Muscle of leg (tissue), 11 donors: ENCODE data around the gene TWNK. TPM values are rescaled to one million over a fixed set of nuclear protein-coding genes. Genes with fewer than 3 reads are reported as not detected.
"Not testable (repeated sequence)": the region's sequence is repeated elsewhere in the genome, so short reads cannot be mapped to it uniquely, and the experiment has no call there.

Source experiments
- DNase-seq: peaks from one replicate; pipeline ENCODE4 v3.0.0; 2013
- H3K27ac ChIP-seq: one replicate; pipeline ENCODE4 v1.5.1; 2013; ENCODE audit warnings: mild to moderate bottlenecking, low read length, control low read depth
- H3K27me3 ChIP-seq: one replicate; pipeline ENCODE4 v1.6.1; 2013; ENCODE audit warnings: low read length; ENCODE audit not compliant: control insufficient read depth, insufficient read depth
- H3K36me3 ChIP-seq: one replicate; pipeline ENCODE4 v1.6.1; 2013; ENCODE audit warnings: low read length; ENCODE audit not compliant: control insufficient read depth, insufficient read depth
- H3K4me1 ChIP-seq: one replicate; pipeline ENCODE4 v1.6.1; 2013; ENCODE audit warnings: low read length; ENCODE audit not compliant: control insufficient read depth, insufficient read depth
- H3K4me3 ChIP-seq: one replicate; pipeline ENCODE4 v1.5.1; 2013; ENCODE audit warnings: low read length, control low read depth
- H3K9me3 ChIP-seq: replicated peaks from 2 replicates; pipeline ENCODE4 v1.6.1; 2013; ENCODE audit warnings: low read depth, low read length; ENCODE audit not compliant: control insufficient read depth
- WGBS: methylation state at CpG from one replicate; pipeline ENCODE4 v1.1.5; 2013; ENCODE audit warnings: missing lambda C conversion rate; ENCODE audit not compliant: insufficient coverage; 5-methylcytosine and 5-hydroxymethylcytosine counted together
- polyA plus RNA-seq, 8 donors: library from polyadenylated mRNA; unstranded; fragments of 120-200 nt; gene quantifications; one replicate each; pipeline versions ENCODE4 v1.2.1 to v1.2.3, GENCODE V29; 2013; ENCODE audit warnings: inconsistent platforms in 1 of 8, low replicate concordance in 1 of 8; ENCODE audit not compliant: insufficient read length in 8 of 8, insufficient read depth in 1 of 8
- total RNA-seq: library from RNA; stranded (reverse); fragments of 120-200 nt; gene quantifications from one replicate; pipeline ENCODE4 v1.2.4, GENCODE V29; 2013

TWNK gene
- total and polyA plus RNA-seq, 9 donors: 5.9 to 12.0 (median 9.6) TPM

DNA sequence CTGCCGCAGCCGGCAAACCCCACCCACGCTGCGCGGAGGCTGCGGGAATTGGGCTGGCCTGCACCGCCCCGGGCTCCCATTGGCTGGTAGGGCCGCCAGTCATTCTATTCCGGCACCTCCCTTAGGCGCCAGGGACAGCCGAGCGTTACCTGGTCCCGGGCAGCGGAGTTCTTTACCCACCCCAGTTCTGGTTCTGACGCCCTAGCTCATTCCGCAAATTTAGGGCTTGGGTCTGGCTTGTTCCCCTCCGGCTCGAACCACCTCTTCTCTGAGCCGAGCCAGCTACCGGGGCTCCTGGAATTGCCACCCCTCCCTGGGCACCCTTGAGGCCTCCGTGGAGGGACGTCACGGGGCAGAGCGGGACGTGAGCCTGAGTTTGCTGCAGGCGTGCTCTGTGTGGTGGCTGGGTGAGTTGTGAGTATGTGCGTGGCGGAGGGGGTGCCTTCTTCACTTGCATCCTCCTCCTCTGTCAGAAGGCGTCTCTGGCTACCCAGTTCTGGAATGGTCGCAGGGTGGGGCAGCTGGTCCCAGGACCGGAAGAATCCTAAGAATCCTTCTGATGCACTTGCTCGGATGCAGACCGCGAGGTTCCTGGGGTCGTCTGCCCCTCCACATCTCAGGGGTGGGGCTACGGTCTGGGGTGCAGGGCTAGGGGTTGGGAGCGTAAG lies 43.9 kb downstream of the TWNK start, which contains the start of the genes PDZD7 and SFXN3:
Gene PDZD7, minus strand, starts transcription at position 2 of the 668 bp plus-strand sequence. CDS start 910 bp downstream, outside the sequence.
Gene SFXN3, plus strand, starts transcription at position 107 of the 668 bp plus-strand sequence. CDS start 3,461 bp downstream, outside the sequence.
- H3K4me1 ChIP-seq: peaks cover 58% of the 10 kb centered on the region
- H3K9me3 ChIP-seq: no peaks in the 10 kb centered on the region
- peak; percentile 97 for DNase-seq
- H3K27me3 ChIP-seq: peaks cover 18% of the 10 kb centered on the region
- WGBS: under 1% methylated on average over 29 of the region's 38 CpGs
- H3K4me3 ChIP-seq: peak within 1 kb of the TSS; percentile 84
- H3K36me3 ChIP-seq: peaks cover 15% of the 10 kb centered on the region
- peak within 1 kb of the TSS; percentile 97 for H3K27ac ChIP-seq

GRCh38 chr10:101031796-101032636 lies 44.7 kb downstream of the TWNK start:
- Histone ChIP-seq H3K4me3 (peak overlapping the region; percentile 84), H3K27me3 (peaks cover 18% of the 10 kb centered on the region), H3K9me3 (no peaks in the 10 kb centered on the region), H3K27ac (peak overlapping the region; percentile 97), H3K4me1 (peaks cover 53% of the 10 kb centered on the region), H3K36me3 (peaks cover 23% of the 10 kb centered on the region)
- under 1% methylated on average over 39 of the region's 47 CpGs for WGBS
- DNase-seq: peak; percentile 93

GRCh38 chr10:101032637-101033224 lies 45.4 kb downstream of the TWNK start:
- H3K27me3 ChIP-seq: peaks cover 18% of the 10 kb centered on the region
- no peaks in the 10 kb centered on the region for H3K9me3 ChIP-seq
- H3K4me3 ChIP-seq: peak overlapping the region; percentile 84
- peak; percentile 91 for DNase-seq
- H3K27ac ChIP-seq: peak overlapping the region; percentile 97
- WGBS: 20% methylated on average over 4 of the region's 6 CpGs
- peaks cover 48% of the 10 kb centered on the region for H3K4me1 ChIP-seq
- peaks cover 30% of the 10 kb centered on the region for H3K36me3 ChIP-seq

DNA sequence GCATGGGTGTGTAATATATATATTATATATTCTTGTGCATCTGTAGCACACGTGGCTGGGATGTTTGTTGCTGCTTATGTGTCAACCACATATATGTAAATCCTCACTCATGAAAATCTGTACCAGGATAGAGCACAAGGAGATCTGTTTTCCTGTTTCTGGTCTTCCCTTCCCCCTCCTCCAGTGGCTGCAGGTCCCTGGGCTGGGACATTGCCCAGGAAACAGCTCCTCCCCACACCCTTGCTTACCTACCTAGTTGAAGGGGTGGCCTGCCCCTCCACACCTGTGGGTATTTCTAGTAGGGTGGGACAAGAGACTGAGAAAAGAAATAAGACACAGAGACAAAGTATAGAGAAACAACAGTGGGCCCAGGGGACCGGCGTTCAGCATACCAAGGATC lies 45.9 kb downstream of the TWNK start:
- WGBS: no CpG with 5 or more reads among the region's 3 CpGs
- Histone ChIP-seq H3K4me1 (peaks cover 46% of the 10 kb centered on the region), H3K27ac (peak overlapping the region; percentile 97), H3K9me3 (no peaks in the 10 kb centered on the region), H3K36me3 (peaks cover 35% of the 10 kb centered on the region), H3K27me3 (peaks cover 16% of the 10 kb centered on the region), H3K4me3 (peak overlapping the region; percentile 84)
- DNase-seq: no peak

DNA sequence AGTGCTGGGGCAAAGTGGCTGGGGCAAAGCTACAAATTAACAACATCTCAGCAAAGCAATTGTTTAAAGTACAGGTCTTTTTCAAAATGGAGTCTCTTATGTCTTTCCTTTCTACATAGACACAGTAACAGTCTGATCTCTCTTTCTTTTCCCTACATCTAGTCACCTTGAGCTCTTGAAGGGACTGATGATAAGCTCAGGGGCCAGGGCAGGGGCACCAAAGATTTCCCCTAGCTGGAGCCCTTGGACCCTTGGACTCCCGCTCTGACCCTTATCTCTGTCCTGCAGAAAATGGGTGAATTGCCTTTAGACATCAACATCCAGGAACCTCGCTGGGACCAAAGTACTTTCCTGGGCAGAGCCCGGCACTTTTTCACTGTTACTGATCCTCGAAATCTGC lies 47.1 kb downstream of the TWNK start:
- peaks cover 46% of the 10 kb centered on the region for H3K36me3 ChIP-seq
- not testable (repeated sequence) for H3K9me3 ChIP-seq, H3K4me3 ChIP-seq, DNase-seq, H3K27me3 ChIP-seq, H3K27ac ChIP-seq
- peaks cover 38% of the 10 kb centered on the region for H3K4me1 ChIP-seq
- WGBS: 86% methylated on average over 4 of the region's 4 CpGs

GRCh38 chr10:101035314-101035713 lies 48.0 kb downstream of the TWNK start:
- H3K27ac ChIP-seq: no peak overlapping the region
- WGBS: 66% methylated on average over 6 of the region's 7 CpGs
- no peak overlapping the region for H3K4me3 ChIP-seq
- peaks cover 1% of the 10 kb centered on the region for H3K27me3 ChIP-seq
- H3K4me1 ChIP-seq: peaks cover 29% of the 10 kb centered on the region
- DNase-seq: no peak
- no peaks in the 10 kb centered on the region for H3K9me3 ChIP-seq
- peaks cover 49% of the 10 kb centered on the region for H3K36me3 ChIP-seq

DNA sequence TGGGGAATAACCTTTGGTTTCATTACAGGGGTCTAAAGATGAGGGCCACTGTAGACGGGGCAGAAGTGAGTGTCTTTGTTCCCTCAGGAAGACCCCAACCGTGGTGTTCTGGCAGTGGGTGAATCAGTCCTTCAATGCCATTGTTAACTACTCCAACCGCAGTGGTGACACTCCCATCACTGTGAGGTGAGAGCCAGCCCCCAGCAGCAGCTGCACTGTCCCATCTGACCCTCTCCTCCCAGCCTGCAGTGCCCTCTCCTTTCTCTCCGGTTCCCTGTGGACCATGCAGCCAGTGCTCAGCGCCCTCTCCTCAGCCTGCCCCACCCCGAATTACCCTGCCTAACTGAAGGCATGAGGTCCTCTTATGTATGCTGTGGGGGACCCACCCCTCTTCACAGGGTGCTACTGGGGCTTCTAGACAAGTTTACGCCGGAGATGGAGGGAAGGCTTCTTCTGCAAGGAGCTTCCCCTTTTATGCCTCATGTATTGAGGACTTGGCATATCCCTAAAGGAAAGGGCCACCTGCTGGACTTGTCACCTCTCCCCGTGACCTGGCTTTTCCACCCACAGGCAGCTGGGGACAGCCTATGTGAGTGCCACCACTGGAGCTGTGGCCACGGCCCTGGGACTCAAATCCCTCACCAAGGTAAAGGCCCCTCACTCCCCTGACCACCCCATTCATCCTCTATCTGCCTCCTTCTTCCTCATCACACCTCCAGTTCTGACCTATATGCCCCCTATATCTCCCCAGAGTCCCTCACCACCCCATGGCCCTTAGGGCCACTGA lies 48.8 kb downstream of the TWNK start:
- Histone ChIP-seq H3K4me1 (peaks cover 25% of the 10 kb centered on the region), H3K9me3 (no peaks in the 10 kb centered on the region), H3K27me3 (no peaks in the 10 kb centered on the region), H3K27ac (no peak overlapping the region), H3K4me3 (no peak overlapping the region), H3K36me3 (peaks cover 49% of the 10 kb centered on the region)
- 74% methylated on average over 5 of the region's 10 CpGs for WGBS
- DNase-seq: no peak

- H3K4me1 ChIP-seq: peaks cover 25% of the 10 kb centered on the region
- H3K9me3 ChIP-seq: no peaks in the 10 kb centered on the region
- DNase-seq: no peak
- H3K4me3 ChIP-seq: no peak overlapping the region
- 92% methylated on average over 2 of the region's 7 CpGs for WGBS
- no peaks in the 10 kb centered on the region for H3K27me3 ChIP-seq
- peaks cover 49% of the 10 kb centered on the region for H3K36me3 ChIP-seq
- H3K27ac ChIP-seq: no peak overlapping the region
Measured at GRCh38 chr10:101036726-101037125, 49.4 kb downstream of the TWNK start.

GRCh38 chr10:101038484-101038883 lies 51.1 kb downstream of the TWNK start:
- H3K36me3 ChIP-seq: peaks cover 49% of the 10 kb centered on the region
- no peaks in the 10 kb centered on the region for H3K9me3 ChIP-seq
- 29% methylated on average over 4 of the region's 5 CpGs for WGBS
- DNase-seq: no peak
- H3K27ac ChIP-seq: no peak overlapping the region
- H3K4me1 ChIP-seq: peaks cover 23% of the 10 kb centered on the region
- H3K27me3 ChIP-seq: no peaks in the 10 kb centered on the region
- H3K4me3 ChIP-seq: no peak overlapping the region
